ENCODE results near the gene ISG20.

Gene ISG20

DNA sequence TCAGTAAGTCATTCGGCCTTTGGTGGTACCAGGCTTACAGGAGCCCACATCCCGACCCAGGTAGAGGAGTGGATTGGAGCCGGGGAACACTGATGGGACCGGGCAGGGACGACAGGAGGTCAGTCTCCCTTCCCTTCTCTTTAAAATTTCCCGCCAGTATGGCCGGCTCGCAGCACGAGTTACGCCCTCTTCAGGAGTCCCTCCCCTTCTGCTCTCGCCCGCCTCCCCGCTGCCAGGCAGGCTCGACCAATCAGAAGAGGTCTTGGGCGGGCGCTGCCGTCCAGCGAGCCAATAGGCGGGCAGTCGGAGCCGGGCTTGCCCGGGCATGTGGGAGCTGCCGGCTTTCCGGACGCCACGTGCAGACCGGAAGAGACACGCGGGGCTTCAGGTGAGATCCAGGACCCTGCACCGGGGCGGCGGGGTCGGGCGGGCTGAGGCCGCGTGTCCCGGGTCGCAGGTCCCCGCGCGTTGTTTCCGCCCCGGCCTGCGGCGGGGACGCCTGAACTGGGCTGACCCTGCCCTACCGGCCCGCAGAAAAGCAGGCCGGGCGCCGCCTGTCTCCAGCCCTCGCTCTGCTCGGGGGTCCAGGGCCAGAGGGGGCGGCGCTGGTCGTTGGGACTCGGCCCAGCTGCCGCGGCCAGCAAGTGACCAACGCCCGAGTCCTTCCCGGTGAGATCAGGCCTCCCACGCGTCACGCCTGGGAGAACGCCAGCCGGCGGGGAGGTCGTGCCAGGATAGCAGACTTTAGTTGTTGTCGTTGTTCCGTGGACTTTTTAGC is 17.6 kb upstream of the ISG20 start, which contains the start of gene AEN (continued):
- TF ChIP-seq, protein P1, sequence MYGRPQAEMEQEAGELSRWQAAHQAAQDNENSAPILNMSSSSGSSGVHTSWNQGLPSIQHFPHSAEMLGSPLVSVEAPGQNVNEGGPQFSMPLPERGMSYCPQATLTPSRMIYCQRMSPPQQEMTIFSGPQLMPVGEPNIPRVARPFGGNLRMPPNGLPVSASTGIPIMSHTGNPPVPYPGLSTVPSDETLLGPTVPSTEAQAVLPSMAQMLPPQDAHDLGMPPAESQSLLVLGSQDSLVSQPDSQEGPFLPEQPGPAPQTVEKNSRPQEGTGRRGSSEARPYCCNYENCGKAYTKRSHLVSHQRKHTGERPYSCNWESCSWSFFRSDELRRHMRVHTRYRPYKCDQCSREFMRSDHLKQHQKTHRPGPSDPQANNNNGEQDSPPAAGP (tag by site-specific recombination; IDR thresholded peaks at IDR 0.05) = no peak
- TF ChIP-seq ZBTB8A (tag by site-specific recombination; IDR thresholded peaks at IDR 0.05) (peak; percentile 57), KLF16 (tag by site-specific recombination; IDR thresholded peaks at IDR 0.05) (peak; percentile 78), ZNF341 (tag by site-specific recombination; IDR thresholded peaks at IDR 0.05; ENCODE audit: low read depth) (0 out of 2 replicates have a peak, but pooled peaks have one; percentile 2), ZNF433 (tag by site-specific recombination; IDR thresholded peaks at IDR 0.05; ENCODE audit: low read depth) (no peak), ZNF692 (tag by site-specific recombination; IDR thresholded peaks at IDR 0.05) (0 out of 2 replicates have a peak, but pooled peaks have one; percentile 50), ZNF660 (tag by site-specific recombination; IDR thresholded peaks at IDR 0.05) (peak; percentile 35; the same call in 1 of the 2 replicates), ZIC2 (tag by site-specific recombination; IDR thresholded peaks at IDR 0.05) (peak; percentile 47; the same call in 1 of the 2 replicates), ZNF140 (tag by site-specific recombination; IDR thresholded peaks at IDR 0.05) (no peak), ZNF423 (tag by site-specific recombination; IDR thresholded peaks at IDR 0.05) (no peak), KLF1 (tag by site-specific recombination; IDR thresholded peaks at IDR 0.05) (peak; percentile 48), ZNF335 (tag by site-specific recombination; conservative IDR thresholded peaks at IDR 0.05) (peak; percentile 71), SP3 (tag by site-specific recombination; IDR thresholded peaks at IDR 0.05) (peak; percentile 95), ZNF239 (tag by site-specific recombination; IDR thresholded peaks at IDR 0.05) (no peak), ZBTB17 (tag by site-specific recombination; IDR thresholded peaks at IDR 0.05) (peak; percentile 88), ZNF747 (tag by site-specific recombination; IDR thresholded peaks at IDR 0.05) (no peak), ZNF629 (tag by site-specific recombination; IDR thresholded peaks at IDR 0.05) (0 out of 2 replicates have a peak, but pooled peaks have one; percentile 21), ZNF830 (tag by site-specific recombination; IDR thresholded peaks at IDR 0.05; ENCODE audit: low read depth) (no peak), ZFP41 (tag by site-specific recombination; IDR thresholded peaks at IDR 0.05; ENCODE audit: borderline replicate concordance) (no peak), ZNF677 (tag by site-specific recombination; IDR thresholded peaks at IDR 0.05) (peak; percentile 55; the same call in 1 of the 2 replicates)
- TF ChIP-seq, protein P2, sequence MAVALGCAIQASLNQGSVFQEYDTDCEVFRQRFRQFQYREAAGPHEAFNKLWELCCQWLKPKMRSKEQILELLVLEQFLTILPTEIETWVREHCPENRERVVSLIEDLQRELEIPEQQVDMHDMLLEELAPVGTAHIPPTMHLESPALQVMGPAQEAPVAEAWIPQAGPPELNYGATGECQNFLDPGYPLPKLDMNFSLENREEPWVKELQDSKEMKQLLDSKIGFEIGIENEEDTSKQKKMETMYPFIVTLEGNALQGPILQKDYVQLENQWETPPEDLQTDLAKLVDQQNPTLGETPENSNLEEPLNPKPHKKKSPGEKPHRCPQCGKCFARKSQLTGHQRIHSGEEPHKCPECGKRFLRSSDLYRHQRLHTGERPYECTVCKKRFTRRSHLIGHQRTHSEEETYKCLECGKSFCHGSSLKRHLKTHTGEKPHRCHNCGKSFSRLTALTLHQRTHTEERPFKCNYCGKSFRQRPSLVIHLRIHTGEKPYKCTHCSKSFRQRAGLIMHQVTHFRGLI (tag by site-specific recombination; IDR thresholded peaks at IDR 0.05) = peak; percentile 68; the same call in 1 of the 2 replicates
- TF ChIP-seq, protein P3, sequence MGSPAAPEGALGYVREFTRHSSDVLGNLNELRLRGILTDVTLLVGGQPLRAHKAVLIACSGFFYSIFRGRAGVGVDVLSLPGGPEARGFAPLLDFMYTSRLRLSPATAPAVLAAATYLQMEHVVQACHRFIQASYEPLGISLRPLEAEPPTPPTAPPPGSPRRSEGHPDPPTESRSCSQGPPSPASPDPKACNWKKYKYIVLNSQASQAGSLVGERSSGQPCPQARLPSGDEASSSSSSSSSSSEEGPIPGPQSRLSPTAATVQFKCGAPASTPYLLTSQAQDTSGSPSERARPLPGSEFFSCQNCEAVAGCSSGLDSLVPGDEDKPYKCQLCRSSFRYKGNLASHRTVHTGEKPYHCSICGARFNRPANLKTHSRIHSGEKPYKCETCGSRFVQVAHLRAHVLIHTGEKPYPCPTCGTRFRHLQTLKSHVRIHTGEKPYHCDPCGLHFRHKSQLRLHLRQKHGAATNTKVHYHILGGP (tag by site-specific recombination; IDR thresholded peaks at IDR 0.05) = no peak
- TF ChIP-seq, protein P4, sequence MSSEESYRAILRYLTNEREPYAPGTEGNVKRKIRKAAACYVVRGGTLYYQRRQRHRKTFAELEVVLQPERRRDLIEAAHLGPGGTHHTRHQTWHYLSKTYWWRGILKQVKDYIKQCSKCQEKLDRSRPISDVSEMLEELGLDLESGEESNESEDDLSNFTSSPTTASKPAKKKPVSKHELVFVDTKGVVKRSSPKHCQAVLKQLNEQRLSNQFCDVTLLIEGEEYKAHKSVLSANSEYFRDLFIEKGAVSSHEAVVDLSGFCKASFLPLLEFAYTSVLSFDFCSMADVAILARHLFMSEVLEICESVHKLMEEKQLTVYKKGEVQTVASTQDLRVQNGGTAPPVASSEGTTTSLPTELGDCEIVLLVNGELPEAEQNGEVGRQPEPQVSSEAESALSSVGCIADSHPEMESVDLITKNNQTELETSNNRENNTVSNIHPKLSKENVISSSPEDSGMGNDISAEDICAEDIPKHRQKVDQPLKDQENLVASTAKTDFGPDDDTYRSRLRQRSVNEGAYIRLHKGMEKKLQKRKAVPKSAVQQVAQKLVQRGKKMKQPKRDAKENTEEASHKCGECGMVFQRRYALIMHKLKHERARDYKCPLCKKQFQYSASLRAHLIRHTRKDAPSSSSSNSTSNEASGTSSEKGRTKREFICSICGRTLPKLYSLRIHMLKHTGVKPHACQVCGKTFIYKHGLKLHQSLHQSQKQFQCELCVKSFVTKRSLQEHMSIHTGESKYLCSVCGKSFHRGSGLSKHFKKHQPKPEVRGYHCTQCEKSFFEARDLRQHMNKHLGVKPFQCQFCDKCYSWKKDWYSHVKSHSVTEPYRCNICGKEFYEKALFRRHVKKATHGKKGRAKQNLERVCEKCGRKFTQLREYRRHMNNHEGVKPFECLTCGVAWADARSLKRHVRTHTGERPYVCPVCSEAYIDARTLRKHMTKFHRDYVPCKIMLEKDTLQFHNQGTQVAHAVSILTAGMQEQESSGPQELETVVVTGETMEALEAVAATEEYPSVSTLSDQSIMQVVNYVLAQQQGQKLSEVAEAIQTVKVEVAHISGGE (tag by site-specific recombination; conservative IDR thresholded peaks at IDR 0.05; ENCODE audit: low read depth) = peak; percentile 62
- TF ChIP-seq, protein P5, sequence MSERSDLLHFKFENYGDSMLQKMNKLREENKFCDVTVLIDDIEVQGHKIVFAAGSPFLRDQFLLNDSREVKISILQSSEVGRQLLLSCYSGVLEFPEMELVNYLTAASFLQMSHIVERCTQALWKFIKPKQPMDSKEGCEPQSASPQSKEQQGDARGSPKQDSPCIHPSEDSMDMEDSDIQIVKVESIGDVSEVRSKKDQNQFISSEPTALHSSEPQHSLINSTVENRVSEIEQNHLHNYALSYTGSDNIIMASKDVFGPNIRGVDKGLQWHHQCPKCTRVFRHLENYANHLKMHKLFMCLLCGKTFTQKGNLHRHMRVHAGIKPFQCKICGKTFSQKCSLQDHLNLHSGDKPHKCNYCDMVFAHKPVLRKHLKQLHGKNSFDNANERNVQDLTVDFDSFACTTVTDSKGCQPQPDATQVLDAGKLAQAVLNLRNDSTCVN (tag by site-specific recombination; optimal IDR thresholded peaks at IDR 0.05) = peak; percentile 47
- TF ChIP-seq, protein P6, sequence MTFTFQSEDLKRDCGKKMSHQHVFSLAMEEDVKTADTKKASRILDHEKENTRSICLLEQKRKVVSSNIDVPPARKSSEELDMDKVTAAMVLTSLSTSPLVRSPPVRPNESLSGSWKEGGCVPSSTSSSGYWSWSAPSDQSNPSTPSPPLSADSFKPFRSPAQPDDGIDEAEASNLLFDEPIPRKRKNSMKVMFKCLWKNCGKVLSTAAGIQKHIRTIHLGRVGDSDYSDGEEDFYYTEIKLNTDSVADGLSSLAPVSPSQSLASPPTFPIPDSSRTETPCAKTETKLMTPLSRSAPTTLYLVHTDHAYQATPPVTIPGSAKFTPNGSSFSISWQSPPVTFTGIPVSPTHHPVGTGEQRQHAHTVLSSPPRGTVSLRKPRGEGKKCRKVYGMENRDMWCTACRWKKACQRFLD (tag by site-specific recombination; IDR thresholded peaks at IDR 0.05) = peak; percentile 69; the same call in 1 of the 2 replicates
- TF ChIP-seq, protein P7, sequence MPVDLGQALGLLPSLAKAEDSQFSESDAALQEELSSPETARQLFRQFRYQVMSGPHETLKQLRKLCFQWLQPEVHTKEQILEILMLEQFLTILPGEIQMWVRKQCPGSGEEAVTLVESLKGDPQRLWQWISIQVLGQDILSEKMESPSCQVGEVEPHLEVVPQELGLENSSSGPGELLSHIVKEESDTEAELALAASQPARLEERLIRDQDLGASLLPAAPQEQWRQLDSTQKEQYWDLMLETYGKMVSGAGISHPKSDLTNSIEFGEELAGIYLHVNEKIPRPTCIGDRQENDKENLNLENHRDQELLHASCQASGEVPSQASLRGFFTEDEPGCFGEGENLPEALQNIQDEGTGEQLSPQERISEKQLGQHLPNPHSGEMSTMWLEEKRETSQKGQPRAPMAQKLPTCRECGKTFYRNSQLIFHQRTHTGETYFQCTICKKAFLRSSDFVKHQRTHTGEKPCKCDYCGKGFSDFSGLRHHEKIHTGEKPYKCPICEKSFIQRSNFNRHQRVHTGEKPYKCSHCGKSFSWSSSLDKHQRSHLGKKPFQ (tag by site-specific recombination; IDR thresholded peaks at IDR 0.05) = 0 out of 2 replicates have a peak, but pooled peaks have one; percentile 12
